Adrenal gland (tissue), 12 donors: ENCODE measurements around the gene ANTXR2. TPM values are rescaled to one million over a fixed set of nuclear protein-coding genes. Genes with fewer than 3 reads are reported as not detected.

Experiments used
- DNase-seq, 7 donors: peaks; one replicate each; pipeline ENCODE4 v3.0.0-alpha.2; 2019 to 2020
- H3K27ac ChIP-seq, 5 donors: fragments of 200-600 bp; sonication (generic) in 4 of 5; 1 replicate in 3 of 5; 2 replicates in 2 of 5; pipeline versions ENCODE4 v1.5.1 to v1.8.0; 2016 to 2020; ENCODE audit warnings: mild to moderate bottlenecking in 1 of 5
- H3K27me3 ChIP-seq: fragments of 200-600 bp; 2 replicates; pipeline ENCODE4 v1.8.0; 2021
- H3K36me3 ChIP-seq, 2 donors: fragments of 200-600 bp; replicated peaks in 1 of 2; 1 replicate in 1 of 2; 2 replicates in 1 of 2; pipeline versions ENCODE4 v1.5.1 to v1.8.0; 2018 to 2022
- H3K4me1 ChIP-seq, 2 donors: fragments of 200-600 bp; replicated peaks in 1 of 2; 1 replicate in 1 of 2; 2 replicates in 1 of 2; pipeline versions ENCODE4 v1.5.1 to v1.8.0; 2018 to 2021
- H3K4me3 ChIP-seq, 4 donors: fragments of 200-600 bp; sonication (generic) in 3 of 4; one replicate each; pipeline ENCODE4 v1.5.1; 2016 to 2018
- H3K9me3 ChIP-seq, 3 donors: fragments of 200-600 bp; sonication (generic) in 1 of 3; replicated peaks in 1 of 3; 1 replicate in 2 of 3; 2 replicates in 1 of 3; pipeline versions ENCODE4 v1.5.1 to v1.8.0; 2016 to 2021
- POLR2A ChIP-seq, 2 donors: fragments of 450-650 bp; IDR thresholded peaks; one replicate each; pipeline ENCODE4 v1.6.1; 2017; ENCODE audit warnings: antibody characterized with exemption in 2 of 2, mild to moderate bottlenecking in 2 of 2, moderate library complexity in 1 of 2
- WGBS, 4 donors: extraction: QIAGEN DNeasy Blood & Tissue Kit in 2 of 4; methylation state at CpG; one replicate each; pipeline versions ENCODE4 v1.1.5 to v1.1.7; 2013 to 2017; 5-methylcytosine and 5-hydroxymethylcytosine counted together
- intact Hi-C, 2 donors: fragments of 100-400 bp; cut with DNase I; formaldehyde crosslinking; loops; one replicate each; pipeline versions ENCODE4 v1.14.1 to v1.15.0; 2022 to 2023
- polyA plus RNA-seq, 3 donors: library from polyadenylated mRNA; stranded (reverse); fragments of 200-250 nt in 2 of 3; fragments of 350-450 nt in 1 of 3; fragmentation: Illumina TruSeq in 1 of 3; extraction: RNeasy Lipid Tissue Mini Kit (QIAGEN cat#74804) in 1 of 3; gene quantifications; one replicate each; pipeline ENCODE4 v1.2.3, GENCODE V29; 2013 to 2014
- total RNA-seq, 9 donors: library from RNA; depleted of rRNA in 4 of 9; stranded (reverse); fragments of >200 nt in 4 of 9; fragments of 120-200 nt in 1 of 9; fragmentation: NEBNext Ultra II Directional in 1 of 9; extraction: Animal tissue kit (Norgen Biotek cat#: 25700) in 1 of 9; gene quantifications; one replicate each; pipeline versions ENCODE4 v1.1.0 to v1.2.4, GENCODE V29; 2013 to 2023
- TF ChIP-seq, protein P1 (sequence below), 6 experiments: fragments of 450-650 bp in 4 of 6; fragments of 200-600 bp in 2 of 6; sonication (generic) in 1 of 6; IDR thresholded peaks; 1 replicate in 5 of 6; 2 replicates in 1 of 6; pipeline versions ENCODE4 v1.5.1 to v1.8.0; 2016 to 2021; ENCODE audit warnings: antibody characterized with exemption in 6 of 6, mild to moderate bottlenecking in 2 of 6, moderate library complexity in 1 of 6
- donor health status: healthy with polysubstance abuse.
- donor health status: Bipolar disorder and iron deficiency.
- donor health status: DM: yes; HTN: yes; CAD: no.
- donor health status: DM: no; HTN: no; CAD: no.
- donor health status: DM: no; HTN: no; CAD: no.
- donor health status: DM: yes; HTN: yes; CAD: no.

ANTXR2 gene
- total and polyA plus RNA-seq, 12 donors, result 8.4 to 96.6 (median 57.7) TPM

DNA sequence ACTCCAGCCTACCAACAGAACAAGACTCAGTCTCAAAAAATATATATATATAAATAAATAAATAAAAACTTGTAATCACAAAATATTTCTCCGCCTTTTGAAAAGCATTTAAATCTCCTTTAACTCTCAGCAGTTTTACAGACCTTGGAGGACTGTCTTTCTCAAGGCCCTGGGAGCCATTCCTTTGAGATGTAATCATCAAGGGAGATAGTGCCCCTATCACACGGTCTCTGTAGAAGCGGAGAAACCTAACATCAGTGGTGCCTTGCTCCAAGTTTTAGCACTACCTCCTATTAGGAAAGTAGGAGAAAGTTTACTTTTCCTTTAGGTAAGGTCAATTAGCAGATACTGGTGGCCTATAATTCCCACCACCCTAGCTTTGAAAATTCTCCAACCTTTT, 58.5 kb downstream of the ANTXR2 start:
- Histone ChIP-seq H3K36me3 (peaks cover 0 to 15% of the 10 kb centered on the region in 2 donors), H3K27me3 (no peaks in the 10 kb centered on the region), H3K9me3 (no peaks in the 10 kb centered on the region), H3K4me3 (no peak overlapping the region), H3K4me1 (peaks cover 21 to 48% of the 10 kb centered on the region in 2 donors), H3K27ac (peak overlapping the region in 2 of 5 donors; percentile 13 to 24)
- WGBS, 4 donors, result 56 to 68% (median 61%) methylated on average over 3 of the region's 3 CpGs
- TF ChIP-seq, protein P1, sequence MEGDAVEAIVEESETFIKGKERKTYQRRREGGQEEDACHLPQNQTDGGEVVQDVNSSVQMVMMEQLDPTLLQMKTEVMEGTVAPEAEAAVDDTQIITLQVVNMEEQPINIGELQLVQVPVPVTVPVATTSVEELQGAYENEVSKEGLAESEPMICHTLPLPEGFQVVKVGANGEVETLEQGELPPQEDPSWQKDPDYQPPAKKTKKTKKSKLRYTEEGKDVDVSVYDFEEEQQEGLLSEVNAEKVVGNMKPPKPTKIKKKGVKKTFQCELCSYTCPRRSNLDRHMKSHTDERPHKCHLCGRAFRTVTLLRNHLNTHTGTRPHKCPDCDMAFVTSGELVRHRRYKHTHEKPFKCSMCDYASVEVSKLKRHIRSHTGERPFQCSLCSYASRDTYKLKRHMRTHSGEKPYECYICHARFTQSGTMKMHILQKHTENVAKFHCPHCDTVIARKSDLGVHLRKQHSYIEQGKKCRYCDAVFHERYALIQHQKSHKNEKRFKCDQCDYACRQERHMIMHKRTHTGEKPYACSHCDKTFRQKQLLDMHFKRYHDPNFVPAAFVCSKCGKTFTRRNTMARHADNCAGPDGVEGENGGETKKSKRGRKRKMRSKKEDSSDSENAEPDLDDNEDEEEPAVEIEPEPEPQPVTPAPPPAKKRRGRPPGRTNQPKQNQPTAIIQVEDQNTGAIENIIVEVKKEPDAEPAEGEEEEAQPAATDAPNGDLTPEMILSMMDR (IDR thresholded peaks at IDR 0.05), result no peak
- no peak for TF ChIP-seq POLR2A (IDR thresholded peaks at IDR 0.05)
- intact Hi-C loops, result no loop called here
- DNase-seq, result peak in 5 of 7 donors; percentile 35 to 50 (median 41)

DNA sequence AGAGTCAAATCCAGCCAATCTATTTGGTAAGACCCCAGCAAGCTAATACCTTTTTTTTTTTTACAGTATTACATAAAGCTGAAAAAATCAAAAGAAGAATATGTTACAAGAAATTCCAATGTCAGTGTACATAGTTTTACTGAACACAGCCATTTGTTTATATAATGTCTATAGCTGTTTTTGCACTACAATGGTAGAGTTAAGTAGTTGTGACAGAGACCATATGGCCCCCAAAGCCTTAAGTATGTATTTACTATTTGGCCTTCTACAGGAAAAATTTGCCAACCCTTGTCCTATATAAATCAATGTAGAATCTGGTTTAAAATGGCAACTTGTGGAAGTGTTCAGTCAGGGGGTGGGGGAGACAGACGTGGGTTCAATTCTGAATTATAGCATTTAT, 60.7 kb downstream of the ANTXR2 start:
- Histone ChIP-seq H3K27me3 (no peaks in the 10 kb centered on the region), H3K27ac (peak overlapping the region in 4 of 5 donors; percentile 46 to 71 (median 63)), H3K9me3 (no peaks in the 10 kb centered on the region), H3K4me1 (peaks cover 18 to 56% of the 10 kb centered on the region in 2 donors), H3K36me3 (peaks cover 0 to 6% of the 10 kb centered on the region in 2 donors), H3K4me3 (no peak overlapping the region)
- WGBS, 4 donors, result 73 to 88% (median 82%) methylated on average over 1 of the region's 1 CpG
- TF ChIP-seq, protein P1 (IDR thresholded peaks at IDR 0.05), result no peak
- TF ChIP-seq POLR2A (IDR thresholded peaks at IDR 0.05), result no peak
- intact Hi-C loops, result no loop called here
- DNase-seq, result no peak

DNA sequence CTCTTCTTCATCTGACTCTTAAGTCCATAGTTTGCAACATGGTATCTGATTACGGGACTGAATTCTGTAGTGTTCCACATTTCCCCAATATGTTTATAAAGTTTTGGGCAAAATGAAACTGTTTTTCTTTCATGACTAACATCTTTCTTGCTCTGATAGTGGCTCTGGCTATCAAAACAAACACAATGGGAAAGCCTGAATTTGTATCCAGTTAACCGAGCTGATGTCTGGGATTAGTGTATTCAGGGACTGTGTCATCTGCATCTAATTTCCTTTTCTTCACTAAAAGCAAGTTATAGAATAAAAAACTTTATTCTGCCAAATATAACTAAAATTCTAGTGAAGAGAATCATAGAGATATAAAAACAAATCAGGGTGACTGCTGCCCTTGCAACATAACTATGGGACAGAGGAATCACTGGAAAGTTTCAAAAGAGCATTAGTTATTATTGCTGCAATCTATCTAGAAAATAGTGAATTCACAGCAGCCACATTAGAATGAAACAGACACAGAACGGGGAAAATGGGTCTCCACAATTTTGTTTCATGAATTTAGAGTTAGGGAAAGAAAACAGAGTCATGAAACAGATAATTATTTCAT, 61.3 kb downstream of the ANTXR2 start:
- WGBS, 4 donors, result 36 to 40% (median 39%) methylated on average over 3 of the region's 3 CpGs
- TF ChIP-seq, protein P1 (IDR thresholded peaks at IDR 0.05), result no peak
- TF ChIP-seq POLR2A (IDR thresholded peaks at IDR 0.05), result no peak
- Histone ChIP-seq H3K4me1 (peaks cover 13 to 56% of the 10 kb centered on the region in 2 donors), H3K36me3 (peaks cover 0 to 6% of the 10 kb centered on the region in 2 donors), H3K27ac (peak overlapping the region; percentile 28 to 71 (median 59)), H3K27me3 (no peaks in the 10 kb centered on the region), H3K9me3 (no peaks in the 10 kb centered on the region), H3K4me3 (peak overlapping the region in 1 of 4 donors; percentile 11)
- peak in 1 of 7 donors; percentile 37 for DNase-seq
- intact Hi-C loops, result no loop called here

DNA sequence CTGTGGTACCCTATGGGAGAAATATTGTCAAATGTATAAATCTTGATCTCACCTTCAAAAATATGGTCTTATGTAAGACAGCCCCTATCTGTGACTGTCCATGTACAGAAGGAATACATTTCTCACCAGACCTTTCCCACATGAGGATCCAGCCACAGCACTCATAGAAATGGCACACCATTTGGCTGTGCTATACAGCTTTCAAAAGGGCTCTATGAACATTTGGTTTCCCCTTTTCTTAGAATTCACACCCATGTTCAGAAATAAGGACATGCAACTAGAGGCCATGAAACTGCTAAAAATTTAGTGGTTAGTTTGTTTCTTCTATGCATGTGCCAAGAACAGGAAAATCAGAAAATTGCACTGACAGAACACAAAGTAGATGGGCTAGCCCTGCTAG, 62.7 kb downstream of the ANTXR2 start:
- no peaks in the 10 kb centered on the region for H3K9me3 ChIP-seq
- no peak overlapping the region for H3K4me3 ChIP-seq
- H3K27ac ChIP-seq, result no peak overlapping the region
- peaks cover 0 to 6% of the 10 kb centered on the region in 2 donors for H3K36me3 ChIP-seq
- intact Hi-C loops, result no loop called here
- peaks cover 10 to 55% of the 10 kb centered on the region in 2 donors for H3K4me1 ChIP-seq
- DNase-seq, result no peak
- TF ChIP-seq, protein P1 (IDR thresholded peaks at IDR 0.05), result no peak
- TF ChIP-seq POLR2A (IDR thresholded peaks at IDR 0.05), result no peak
- H3K27me3 ChIP-seq, result no peaks in the 10 kb centered on the region
